GM12874 (cell line): ENCODE data around the gene BRCA2.

ENCODE experiments used
- TF ChIP-seq, protein P1 (sequence below): IDR thresholded peaks from 2 replicates; pipeline ENCODE4 v1.5.1; 2011; ENCODE audit warnings: low read depth, mild to moderate bottlenecking, control low read depth, low read length, moderate library complexity; ENCODE audit not compliant: insufficient read depth

The BRCA2 gene

GRCh38 chr13:32431361-32431760 lies 116.1 kb downstream of the BRCA2 start:
- TF ChIP-seq, protein P1, sequence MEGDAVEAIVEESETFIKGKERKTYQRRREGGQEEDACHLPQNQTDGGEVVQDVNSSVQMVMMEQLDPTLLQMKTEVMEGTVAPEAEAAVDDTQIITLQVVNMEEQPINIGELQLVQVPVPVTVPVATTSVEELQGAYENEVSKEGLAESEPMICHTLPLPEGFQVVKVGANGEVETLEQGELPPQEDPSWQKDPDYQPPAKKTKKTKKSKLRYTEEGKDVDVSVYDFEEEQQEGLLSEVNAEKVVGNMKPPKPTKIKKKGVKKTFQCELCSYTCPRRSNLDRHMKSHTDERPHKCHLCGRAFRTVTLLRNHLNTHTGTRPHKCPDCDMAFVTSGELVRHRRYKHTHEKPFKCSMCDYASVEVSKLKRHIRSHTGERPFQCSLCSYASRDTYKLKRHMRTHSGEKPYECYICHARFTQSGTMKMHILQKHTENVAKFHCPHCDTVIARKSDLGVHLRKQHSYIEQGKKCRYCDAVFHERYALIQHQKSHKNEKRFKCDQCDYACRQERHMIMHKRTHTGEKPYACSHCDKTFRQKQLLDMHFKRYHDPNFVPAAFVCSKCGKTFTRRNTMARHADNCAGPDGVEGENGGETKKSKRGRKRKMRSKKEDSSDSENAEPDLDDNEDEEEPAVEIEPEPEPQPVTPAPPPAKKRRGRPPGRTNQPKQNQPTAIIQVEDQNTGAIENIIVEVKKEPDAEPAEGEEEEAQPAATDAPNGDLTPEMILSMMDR: no peak

DNA sequence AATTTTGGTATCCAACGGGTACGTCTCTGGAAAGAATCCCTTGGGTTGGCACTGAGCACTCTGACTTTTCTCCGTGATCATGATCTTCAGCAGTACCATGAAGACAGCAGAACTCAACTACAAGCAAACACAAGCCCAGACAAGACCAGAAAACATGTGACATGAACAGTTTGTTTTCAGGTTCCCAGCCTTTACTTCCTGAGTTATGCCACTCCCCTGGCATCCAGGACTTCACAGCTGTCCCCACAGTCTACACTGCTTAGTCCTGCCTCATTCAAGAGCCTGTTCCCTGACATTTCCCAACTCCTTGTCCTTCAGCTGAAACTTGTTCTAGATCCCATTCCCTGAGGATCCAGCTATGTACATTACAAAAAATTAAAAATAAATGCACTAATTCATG lies 117.5 kb downstream of the BRCA2 start:
- TF ChIP-seq, protein P1: no peak

GRCh38 chr13:32438871-32439270 lies 123.6 kb downstream of the BRCA2 start:
- TF ChIP-seq, protein P1: no peak

- TF ChIP-seq, protein P1: peak; percentile 47; the same call in 1 of the 2 replicates
These were observed 127.8 kb downstream of the BRCA2 start for GRCh38 chr13:32443111-32443510.

DNA sequence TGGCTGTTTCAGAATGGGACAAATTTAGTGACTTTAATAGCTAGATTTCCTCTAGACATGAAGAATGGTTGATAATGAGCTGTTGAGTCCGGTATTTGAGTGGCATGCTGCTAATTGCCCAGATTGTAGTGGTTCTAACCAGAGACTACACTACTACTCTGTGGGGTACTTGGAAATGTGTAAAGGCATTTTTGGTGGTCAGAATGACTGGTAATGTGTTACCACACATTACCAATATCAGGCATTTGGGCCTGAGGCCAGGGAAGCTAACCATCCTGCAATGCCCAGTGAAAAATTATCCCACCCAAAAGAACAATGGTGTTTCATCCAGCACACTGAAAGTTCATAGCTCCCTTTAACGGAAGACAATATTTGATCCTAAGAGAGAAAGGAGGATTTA lies 130.2 kb downstream of the BRCA2 start:
- TF ChIP-seq, protein P1: no peak

DNA sequence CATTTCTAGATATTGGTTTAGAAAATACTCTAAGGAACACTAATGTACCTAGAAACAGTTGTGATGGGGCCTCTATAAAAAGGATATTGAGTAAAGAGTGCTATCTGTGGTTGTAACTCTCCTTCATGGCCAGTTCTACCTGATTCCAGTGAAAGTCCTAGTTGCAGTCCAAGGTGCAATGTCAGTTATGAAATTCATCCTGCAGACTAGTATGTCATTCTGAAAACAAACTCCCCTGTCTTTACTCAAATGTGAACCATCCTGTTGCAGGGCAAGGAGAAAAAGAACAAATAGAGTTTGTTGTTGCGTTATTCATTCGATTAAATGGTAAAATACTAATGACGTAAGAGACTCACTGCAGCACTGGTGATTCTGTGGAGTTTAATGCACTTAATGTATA lies 130.9 kb downstream of the BRCA2 start:
- TF ChIP-seq, protein P1: no peak

GRCh38 chr13:32446773-32447465 lies 131.6 kb downstream of the BRCA2 start:
- TF ChIP-seq, protein P1: no peak
